Small intestine (tissue), 7 donors: ENCODE results near the gene LOXL1. TPM values are rescaled to one million over a fixed set of nuclear protein-coding genes. Genes with fewer than 3 reads are reported as not detected.

Experiments
- DNase-seq, 2 donors: peaks; one replicate each; pipeline versions ENCODE4 v3.0.0 to v3.0.0-alpha.2; 2013
- FAIRE-seq: peaks from 2 replicates; lab custom pipeline; 2012; peaks lifted over from hg19 to GRCh38; lab: Jason Lieb, UNC
- H3K27ac ChIP-seq, 3 donors: one replicate each; pipeline ENCODE4 v1.5.1; 2013; ENCODE audit warnings: low read length in 2 of 3, mild to moderate bottlenecking in 2 of 3, control low read depth in 1 of 3, inconsistent platforms in 1 of 3, low read depth in 1 of 3, moderate library complexity in 1 of 3
- H3K27me3 ChIP-seq, 3 donors: one replicate each; pipeline ENCODE4 v1.6.1; 2013; ENCODE audit warnings: low read length in 3 of 3, inconsistent platforms in 1 of 3; ENCODE audit not compliant: control insufficient read depth in 3 of 3, insufficient read depth in 3 of 3
- H3K36me3 ChIP-seq, 3 donors: one replicate each; pipeline ENCODE4 v1.6.1; 2013; ENCODE audit warnings: low read length in 3 of 3, inconsistent platforms in 1 of 3, low read depth in 1 of 3, mild to moderate bottlenecking in 1 of 3, moderate library complexity in 1 of 3; ENCODE audit not compliant: control insufficient read depth in 3 of 3, insufficient read depth in 2 of 3
- H3K4me1 ChIP-seq, 3 donors: one replicate each; pipeline ENCODE4 v1.6.1; 2013; ENCODE audit warnings: low read length in 2 of 3, inconsistent platforms in 1 of 3, low read depth in 1 of 3, mild to moderate bottlenecking in 1 of 3, moderate library complexity in 1 of 3; ENCODE audit not compliant: control insufficient read depth in 3 of 3, insufficient read depth in 2 of 3
- H3K4me3 ChIP-seq, 3 donors: one replicate each; pipeline ENCODE4 v1.5.1; 2013; ENCODE audit warnings: low read length in 3 of 3, control low read depth in 1 of 3, inconsistent platforms in 1 of 3, low read depth in 1 of 3, mild to moderate bottlenecking in 1 of 3, moderate library complexity in 1 of 3
- H3K9me3 ChIP-seq, 2 donors: one replicate each; pipeline ENCODE4 v1.6.1; 2013; ENCODE audit warnings: low read depth in 1 of 2, low read length in 1 of 2; ENCODE audit not compliant: control insufficient read depth in 2 of 2, insufficient read depth in 1 of 2
- WGBS, 3 donors: extraction: QIAGEN DNeasy Blood & Tissue Kit; methylation state at CpG; one replicate each; pipeline ENCODE4 v1.1.7; 2013; 5-methylcytosine and 5-hydroxymethylcytosine counted together
- polyA plus RNA-seq, 4 donors: library from polyadenylated mRNA; stranded (reverse) in 3 of 4; unstranded in 1 of 4; fragments of 200-250 nt in 3 of 4; fragments of 120-200 nt in 1 of 4; gene quantifications; one replicate each; pipeline versions ENCODE4 v1.2.1 to v1.2.3, GENCODE V29; 2013
- donor health status: healthy with polysubstance abuse.
- donor health status: control.
- donor health status: control.
- donor health status: Bipolar disorder and iron deficiency.
- donor health status: healthy.

The LOXL1 gene
- polyA plus RNA-seq, 4 donors, result 2.2 to 7.2 (median 4.9) TPM

DNA sequence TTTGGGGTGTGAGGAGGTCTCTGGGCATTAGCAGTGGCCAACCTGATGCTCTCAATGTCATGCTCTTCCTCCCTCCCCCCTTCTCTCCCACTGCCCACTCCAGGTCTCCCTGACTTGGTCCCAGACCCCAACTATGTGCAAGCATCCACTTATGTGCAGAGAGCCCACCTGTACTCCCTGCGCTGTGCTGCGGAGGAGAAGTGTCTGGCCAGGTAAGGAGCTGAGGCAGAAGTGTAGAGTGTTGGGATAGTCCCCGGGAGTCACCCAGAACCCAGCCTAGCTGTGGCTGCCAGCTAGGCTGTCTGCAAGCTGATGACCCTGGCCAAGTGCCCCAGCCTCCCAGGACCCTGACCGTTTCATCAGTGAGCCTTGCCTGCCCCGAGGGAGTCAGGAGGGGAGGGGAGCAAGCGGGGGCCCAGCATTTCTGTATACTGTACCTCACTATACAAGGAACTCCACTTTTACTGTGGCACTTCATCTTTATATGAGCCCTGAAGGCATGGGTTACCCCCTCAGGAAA lies 16.5 kb downstream of the LOXL1 start:
- no peaks in the 10 kb centered on the region for H3K27me3 ChIP-seq
- WGBS, 3 donors, result 73 to 93% (median 82%) methylated on average over 6 of the region's 6 CpGs
- peaks cover 0 to 13% of the 10 kb centered on the region in 2 donors for H3K9me3 ChIP-seq
- FAIRE-seq, result no peak
- no peak overlapping the region for H3K4me3 ChIP-seq
- H3K36me3 ChIP-seq, result no peaks in the 10 kb centered on the region
- peaks cover 0 to 15% (median 0%) of the 10 kb centered on the region in 3 donors for H3K4me1 ChIP-seq
- no peak for DNase-seq
- no peak overlapping the region for H3K27ac ChIP-seq

- H3K36me3 ChIP-seq, result peaks cover 0 to 4% (median 0%) of the 10 kb centered on the region in 3 donors
- peaks cover 0 to 15% (median 0%) of the 10 kb centered on the region in 3 donors for H3K4me1 ChIP-seq
- H3K4me3 ChIP-seq, result no peak overlapping the region
- H3K27me3 ChIP-seq, result no peaks in the 10 kb centered on the region
- WGBS, 3 donors, result 67 to 83% (median 80%) methylated on average over 13 of the region's 13 CpGs
- no peak for DNase-seq
- H3K27ac ChIP-seq, result no peak overlapping the region
- FAIRE-seq, result no peak
- H3K9me3 ChIP-seq, result peaks cover 0 to 13% of the 10 kb centered on the region in 2 donors
Observed at GRCh38 chr15:73944161-73945129, 18.2 kb downstream of the LOXL1 start.

GRCh38 chr15:73945130-73945508 lies 18.9 kb downstream of the LOXL1 start:
- no peak overlapping the region for H3K4me3 ChIP-seq
- H3K27ac ChIP-seq, result no peak overlapping the region
- DNase-seq, result no peak
- 88 to 97% (median 90%) methylated on average over 4 of the region's 4 CpGs for WGBS, 3 donors
- H3K36me3 ChIP-seq, result peaks cover 0 to 6% (median 0%) of the 10 kb centered on the region in 3 donors
- no peaks in the 10 kb centered on the region for H3K27me3 ChIP-seq
- H3K9me3 ChIP-seq, result peaks cover 0 to 13% of the 10 kb centered on the region in 2 donors
- H3K4me1 ChIP-seq, result peaks cover 0 to 15% (median 0%) of the 10 kb centered on the region in 3 donors
- no peak for FAIRE-seq

- DNase-seq (no peak), FAIRE-seq (no peak)
- Histone ChIP-seq H3K27ac (no peak overlapping the region), H3K36me3 (peaks cover 0 to 6% (median 0%) of the 10 kb centered on the region in 3 donors), H3K27me3 (no peaks in the 10 kb centered on the region), H3K9me3 (peaks cover 0 to 13% of the 10 kb centered on the region in 2 donors), H3K4me1 (peaks cover 0 to 7% (median 0%) of the 10 kb centered on the region in 3 donors), H3K4me3 (no peak overlapping the region)
- WGBS, 3 donors, result 71 to 84% (median 77%) methylated on average over 14 to 17 of the region's 17 CpGs
Observed at GRCh38 chr15:73946046-73946721, 19.9 kb downstream of the LOXL1 start.

DNA sequence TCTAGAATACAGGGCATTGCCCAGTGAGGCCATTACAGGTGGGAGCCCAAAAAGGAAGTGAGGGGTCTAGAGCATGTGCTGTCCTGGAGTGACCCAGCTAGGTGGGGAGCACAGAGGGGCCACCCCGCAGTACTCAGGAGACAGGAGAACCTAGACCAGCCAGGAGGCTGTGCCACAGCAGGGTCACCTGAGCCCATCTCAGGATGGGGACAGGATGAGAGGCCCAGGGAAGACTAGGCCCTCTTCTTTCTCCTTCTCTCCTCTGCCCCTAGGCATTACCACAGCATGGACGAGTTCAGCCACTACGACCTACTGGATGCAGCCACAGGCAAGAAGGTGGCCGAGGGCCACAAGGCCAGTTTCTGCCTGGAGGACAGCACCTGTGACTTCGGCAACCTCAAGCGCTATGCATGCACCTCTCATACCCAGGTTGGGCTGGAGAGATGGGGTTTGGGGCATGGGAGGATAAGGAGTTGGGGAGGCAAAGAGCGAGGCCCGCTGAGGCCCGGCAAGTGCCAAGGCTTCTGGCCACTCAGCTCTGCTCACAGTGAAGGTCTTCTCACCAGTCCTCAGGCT lies 20.6 kb downstream of the LOXL1 start:
- Histone ChIP-seq H3K4me3 (no peak overlapping the region), H3K4me1 (peaks cover 0 to 12% (median 2%) of the 10 kb centered on the region in 3 donors), H3K27ac (no peak overlapping the region), H3K36me3 (peaks cover 0 to 6% (median 0%) of the 10 kb centered on the region in 3 donors), H3K27me3 (no peaks in the 10 kb centered on the region), H3K9me3 (peaks cover 0 to 13% of the 10 kb centered on the region in 2 donors)
- FAIRE-seq (no peak), DNase-seq (no peak)
- WGBS, 3 donors, result 93 to 97% (median 96%) methylated on average over 9 of the region's 9 CpGs

- peaks cover 0 to 6% (median 0%) of the 10 kb centered on the region in 3 donors for H3K36me3 ChIP-seq
- no peak overlapping the region for H3K27ac ChIP-seq
- DNase-seq (no peak), FAIRE-seq (no peak)
- no peaks in the 10 kb centered on the region for H3K27me3 ChIP-seq
- peaks cover 0 to 19% (median 2%) of the 10 kb centered on the region in 3 donors for H3K4me1 ChIP-seq
- WGBS, 3 donors, result 90 to 95% (median 93%) methylated on average over 9 of the region's 9 CpGs
- H3K9me3 ChIP-seq, result peaks cover 0 to 8% of the 10 kb centered on the region in 2 donors
- H3K4me3 ChIP-seq, result no peak overlapping the region
Observed at GRCh38 chr15:73947651-73948050, 21.4 kb downstream of the LOXL1 start.

- Histone ChIP-seq H3K4me3 (no peak overlapping the region), H3K27me3 (no peaks in the 10 kb centered on the region), H3K4me1 (peaks cover 0 to 20% (median 2%) of the 10 kb centered on the region in 3 donors), H3K9me3 (peaks cover 0 to under 1% of the 10 kb centered on the region in 2 donors), H3K27ac (no peak overlapping the region), H3K36me3 (peaks cover 0 to 6% (median 0%) of the 10 kb centered on the region in 3 donors)
- no peak for FAIRE-seq
- 92 to 96% (median 95%) methylated on average over 4 of the region's 4 CpGs for WGBS, 3 donors
- DNase-seq, result no peak
Observed at GRCh38 chr15:73948396-73948795, 22.1 kb downstream of the LOXL1 start.

DNA sequence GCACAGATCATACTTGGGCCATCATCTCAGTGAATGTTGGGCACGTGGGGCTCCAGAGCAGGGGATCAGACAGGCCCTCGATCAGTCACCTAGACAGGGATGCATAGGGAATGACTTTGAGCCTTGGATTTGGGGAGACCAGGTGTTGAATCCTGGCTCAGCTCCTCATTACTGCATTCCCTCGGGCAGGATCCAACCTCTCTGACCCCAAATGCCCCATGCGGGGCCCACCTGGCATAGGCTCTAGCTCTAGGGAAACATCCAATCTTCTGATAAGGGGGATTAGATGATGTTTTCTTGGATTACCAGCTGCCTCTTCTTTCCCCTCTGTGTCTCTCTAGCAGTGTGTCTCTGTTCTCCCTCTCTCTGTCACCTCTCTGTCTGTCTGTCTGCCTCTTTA lies 22.7 kb downstream of the LOXL1 start:
- FAIRE-seq, result no peak
- no peak for DNase-seq

More for the DNA sequence above, 22.7 kb downstream of the LOXL1 start:
- peaks cover 0 to 20% (median 2%) of the 10 kb centered on the region in 3 donors for H3K4me1 ChIP-seq
- no peaks in the 10 kb centered on the region for H3K27me3 ChIP-seq
- no peak overlapping the region for H3K27ac ChIP-seq
- no peaks in the 10 kb centered on the region for H3K9me3 ChIP-seq
- 73 to 77% (median 74%) methylated on average over 4 of the region's 4 CpGs for WGBS, 3 donors
- no peak overlapping the region for H3K4me3 ChIP-seq
- peaks cover 0 to 6% (median 0%) of the 10 kb centered on the region in 3 donors for H3K36me3 ChIP-seq
